Anterior cingulate cortex (tissue), 58 donors: ENCODE measurements around the gene TUBB4B.

ENCODE experiments used
- DNase-seq, 58 donors: peaks; one replicate each; lab custom pipeline; 2025; lab: John Stamatoyannopoulos, UW

TUBB4B gene

DNA sequence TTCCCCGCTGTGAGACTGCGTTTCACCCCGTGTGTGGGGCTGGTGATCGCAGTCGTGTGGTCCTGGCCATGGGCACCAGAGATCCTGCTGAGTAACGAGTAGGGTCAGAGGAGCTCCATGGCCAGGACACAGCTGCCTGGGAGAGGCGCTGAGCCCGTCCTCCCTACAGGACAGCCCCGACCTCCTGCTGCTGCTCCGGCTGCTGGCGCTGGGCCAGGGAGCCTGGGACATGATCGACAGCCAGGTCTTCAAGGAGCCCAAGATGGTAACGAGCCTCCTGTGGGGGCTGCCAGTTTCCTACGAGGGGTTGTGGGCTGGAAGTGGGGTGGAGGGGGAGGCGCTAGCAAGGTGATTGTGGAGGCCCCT lies 25.1 kb downstream of the TUBB4B start:
- no peak for DNase-seq

DNA sequence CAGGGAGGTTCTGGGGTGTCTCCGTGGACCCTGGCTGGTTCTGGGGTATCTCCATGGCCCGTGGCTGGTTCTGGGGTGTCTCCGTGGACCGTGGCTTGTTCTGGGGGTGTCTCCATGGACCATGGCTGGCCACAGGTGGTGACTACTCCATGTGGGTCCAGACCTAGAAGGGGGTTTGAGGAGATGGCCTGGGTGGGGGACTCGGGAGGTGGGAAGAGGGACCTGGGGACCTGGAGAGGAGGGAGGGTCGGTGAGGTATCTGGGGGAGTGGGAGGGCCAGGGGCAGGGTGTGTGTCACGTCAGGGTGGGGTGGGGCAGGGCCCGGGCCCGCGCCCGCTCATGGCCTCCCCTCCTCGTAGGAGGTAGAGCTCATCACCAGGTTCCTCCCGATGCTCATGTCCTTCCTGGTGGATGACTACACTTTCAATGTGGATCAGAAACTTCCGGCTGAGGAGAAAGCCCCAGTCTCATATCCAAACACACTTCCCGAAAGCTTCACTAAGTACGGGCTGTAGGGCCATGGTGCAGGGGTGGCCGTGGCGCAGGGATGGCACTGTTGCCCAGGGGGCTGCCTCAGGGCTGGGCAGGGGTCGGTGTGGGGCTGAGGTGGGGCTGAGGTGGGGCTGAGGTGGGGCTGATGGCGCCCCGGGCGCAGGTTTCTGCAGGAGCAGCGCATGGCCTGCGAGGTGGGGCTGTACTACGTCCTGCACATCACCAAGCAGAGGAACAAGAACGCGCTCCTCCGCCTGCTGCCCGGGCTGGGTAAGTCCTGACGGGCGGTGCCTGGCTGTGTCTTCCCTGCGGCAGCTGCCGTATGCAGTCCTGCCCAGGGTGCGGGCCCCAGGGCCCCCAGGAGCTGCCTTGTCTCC lies 25.7 kb downstream of the TUBB4B start:
- DNase-seq: no peak

DNA sequence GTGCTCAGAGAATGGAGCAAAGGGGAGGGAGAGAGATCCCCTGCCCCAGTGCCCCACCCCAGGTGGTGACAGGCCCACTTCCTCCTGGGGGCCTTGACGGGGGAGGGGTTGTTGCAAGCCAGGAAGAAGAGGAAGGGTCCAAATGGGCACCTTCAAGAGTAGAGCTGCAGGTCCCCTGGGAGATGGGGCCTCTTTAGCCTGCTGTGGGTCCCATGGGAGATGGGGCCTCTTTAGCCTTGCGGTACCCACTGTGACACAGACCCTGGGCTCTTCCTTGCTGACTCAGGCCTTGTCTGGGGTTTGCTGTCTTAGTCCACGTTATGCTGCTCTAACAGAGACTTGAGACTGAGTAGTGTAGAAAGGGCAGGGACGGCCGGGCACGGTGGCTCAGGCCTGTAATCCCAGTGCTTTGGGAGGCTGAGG lies 26.9 kb downstream of the TUBB4B start:
- no peak for DNase-seq

DNA sequence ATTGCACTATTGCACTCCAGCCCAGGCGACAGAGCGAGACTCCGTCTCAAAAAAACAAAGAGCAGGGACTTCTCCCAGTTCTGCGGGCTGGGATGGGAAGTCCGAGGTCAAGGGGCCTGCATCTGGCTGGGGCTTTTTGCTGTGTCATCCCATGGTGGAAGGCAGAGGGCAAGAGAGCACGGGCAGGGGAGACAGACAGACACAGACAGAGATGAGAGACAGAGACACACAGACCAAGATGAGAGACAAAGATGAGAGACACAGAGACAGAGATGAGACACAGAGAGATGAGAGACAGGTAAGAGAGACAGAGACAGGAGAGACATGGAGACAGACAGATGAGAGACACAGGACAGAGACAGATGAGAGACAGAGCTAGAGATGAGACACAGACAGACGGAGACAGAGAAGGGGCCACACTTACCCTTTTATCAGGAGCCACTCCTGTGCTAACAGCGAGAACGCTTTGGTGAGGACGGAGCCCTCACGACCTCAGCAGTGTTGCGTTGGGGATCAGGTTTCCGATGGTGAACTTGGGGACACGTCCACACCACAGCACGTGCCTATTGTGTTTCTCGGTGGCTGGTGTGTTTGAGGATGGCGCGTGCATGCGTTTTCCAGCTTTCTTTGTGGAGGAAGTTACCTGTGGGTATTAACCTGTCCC lies 27.6 kb downstream of the TUBB4B start:
- no peak for DNase-seq

DNA sequence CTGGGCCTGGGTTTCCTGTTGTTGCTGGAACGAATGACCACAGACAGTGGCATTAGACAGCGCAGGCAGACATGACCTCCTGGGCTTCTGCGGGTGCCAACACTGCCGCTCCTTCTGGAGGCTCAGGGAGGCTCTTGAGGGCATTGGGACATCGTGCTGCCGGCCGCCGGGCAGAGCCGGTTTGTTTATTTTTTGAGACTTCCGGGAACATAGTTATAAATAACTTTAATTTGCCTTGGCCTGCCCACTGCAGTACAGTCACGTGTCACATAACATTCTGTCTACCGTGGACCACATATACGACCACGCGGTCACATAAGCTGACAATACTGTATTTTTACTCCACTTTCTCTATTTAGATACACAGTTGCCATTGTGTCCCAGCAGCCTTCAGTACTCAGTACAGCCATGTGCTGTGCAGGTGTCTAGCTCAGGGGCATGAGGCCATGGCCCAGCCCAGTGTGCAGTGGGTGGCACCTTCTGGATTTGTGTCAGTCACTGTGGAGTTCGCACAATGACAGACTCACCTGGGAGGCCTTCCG lies 28.2 kb downstream of the TUBB4B start:
- no peak for DNase-seq

DNA sequence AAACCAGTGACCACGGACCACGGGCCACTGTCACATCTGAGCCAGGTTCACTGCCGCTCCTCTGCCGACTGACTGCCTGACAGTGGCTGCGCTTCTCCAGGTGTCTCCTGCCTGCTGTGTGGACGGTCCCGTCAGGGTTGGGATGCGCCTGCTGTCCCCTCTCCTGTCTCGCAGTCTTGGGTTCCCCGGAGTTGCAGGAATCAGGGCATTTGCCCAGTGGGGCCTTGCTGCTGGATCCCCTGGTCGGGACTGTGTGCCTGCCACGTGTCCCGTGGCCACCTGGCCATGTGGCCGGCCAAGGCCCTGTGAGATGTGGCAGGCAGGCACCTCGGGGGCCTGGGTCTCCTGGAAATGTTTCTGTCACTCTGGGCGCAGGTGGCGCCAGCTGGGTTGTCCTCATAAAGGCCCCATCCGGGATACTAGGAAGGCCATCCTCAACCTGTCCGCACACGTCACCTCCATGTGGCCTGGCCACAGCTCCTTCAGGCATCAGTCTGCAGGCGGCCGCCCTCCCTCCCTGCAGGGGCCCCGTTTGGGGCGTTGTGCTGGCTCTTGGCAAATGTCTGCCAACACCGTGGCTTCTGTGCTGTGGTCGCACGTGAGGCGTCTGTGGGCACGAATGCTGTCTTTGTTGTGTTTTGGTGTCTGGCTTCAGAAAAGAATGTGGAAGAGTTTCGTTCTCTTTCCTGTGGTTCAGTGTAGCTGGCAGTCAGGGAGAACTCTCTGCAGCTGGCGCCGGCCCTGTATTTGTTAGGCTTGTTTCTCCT lies 30.0 kb downstream of the TUBB4B start:
- DNase-seq: no peak

DNA sequence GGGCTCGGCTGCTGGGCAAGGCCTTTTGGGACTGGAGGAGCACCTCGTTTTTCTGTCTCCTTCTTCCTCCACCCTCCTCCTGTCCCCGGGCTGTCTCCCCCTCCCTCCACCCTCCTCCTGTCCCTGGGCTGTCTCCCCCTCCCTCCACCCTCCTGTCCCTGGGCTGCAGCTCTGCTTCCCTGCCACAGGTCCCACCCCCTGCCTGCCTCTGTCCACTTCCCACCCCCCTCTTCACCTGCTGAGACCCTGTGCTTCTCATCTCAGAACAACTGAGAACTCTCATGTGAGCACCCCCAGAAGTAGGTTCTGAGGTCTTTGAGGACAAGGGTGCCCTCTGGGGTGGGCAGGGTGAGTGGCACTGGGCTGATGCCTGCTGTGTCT lies 30.6 kb downstream of the TUBB4B start:
- no peak for DNase-seq

DNA sequence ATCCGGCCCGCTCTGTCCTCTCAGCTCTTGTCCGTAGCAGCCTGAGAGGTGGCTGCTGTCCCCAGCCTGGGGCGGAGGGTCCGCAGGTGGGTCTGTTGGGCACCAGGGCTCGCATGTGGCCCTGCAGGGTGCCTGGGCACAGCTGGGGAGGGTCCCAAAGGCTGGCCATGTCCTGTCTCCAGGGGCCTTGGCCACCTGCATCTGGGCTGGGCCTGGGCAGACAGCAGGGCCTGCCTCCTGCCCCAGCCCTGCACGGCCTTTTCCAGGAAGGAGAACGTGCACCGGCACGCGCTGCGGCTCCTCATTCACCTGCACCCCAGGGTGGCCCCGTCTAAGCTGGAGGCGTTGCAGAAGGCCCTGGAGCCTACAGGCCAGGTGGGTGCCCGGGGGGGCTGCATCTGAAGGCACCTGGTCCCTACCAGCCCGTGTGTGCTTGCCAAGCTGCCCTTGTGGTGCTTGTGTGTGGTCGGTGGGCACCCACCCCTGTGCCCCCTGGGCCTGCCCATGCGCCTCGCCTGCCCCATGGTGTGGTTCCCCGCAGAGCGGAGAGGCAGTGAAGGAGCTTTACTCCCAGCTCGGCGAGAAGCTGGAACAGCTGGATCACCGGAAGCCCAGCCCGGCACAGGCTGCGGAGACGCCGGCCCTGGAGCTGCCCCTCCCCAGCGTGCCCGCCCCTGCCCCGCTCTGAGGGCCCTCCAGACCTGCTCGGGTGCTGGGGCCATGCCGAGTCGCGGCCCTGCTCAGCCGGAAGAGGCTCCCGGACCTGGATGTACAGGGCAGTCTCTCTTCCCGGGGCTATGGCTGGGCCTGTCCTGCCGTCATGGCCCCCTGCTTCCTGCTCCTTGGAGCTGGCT lies 31.4 kb downstream of the TUBB4B start:
- DNase-seq: no peak

DNA sequence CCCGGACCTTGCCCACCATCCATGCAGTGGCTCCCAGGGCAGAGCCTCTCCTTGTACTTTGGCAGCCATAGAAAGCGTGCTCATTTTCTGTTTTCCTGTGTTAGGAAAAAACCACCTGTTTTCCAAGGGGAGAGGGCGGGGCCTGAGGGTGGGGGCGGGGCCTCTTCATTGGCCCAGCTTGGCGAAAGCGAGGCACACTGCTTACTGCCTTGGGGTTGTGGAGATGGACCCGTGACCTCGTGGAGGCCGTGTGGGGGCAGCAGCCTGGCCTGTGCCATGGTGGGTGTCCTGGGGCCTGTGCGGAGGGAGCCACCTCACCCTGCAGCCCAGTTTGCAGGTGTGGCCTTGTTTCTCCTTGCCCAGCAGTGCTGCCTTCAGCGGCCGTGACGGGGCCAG lies 32.0 kb downstream of the TUBB4B start:
- DNase-seq: no peak

DNA sequence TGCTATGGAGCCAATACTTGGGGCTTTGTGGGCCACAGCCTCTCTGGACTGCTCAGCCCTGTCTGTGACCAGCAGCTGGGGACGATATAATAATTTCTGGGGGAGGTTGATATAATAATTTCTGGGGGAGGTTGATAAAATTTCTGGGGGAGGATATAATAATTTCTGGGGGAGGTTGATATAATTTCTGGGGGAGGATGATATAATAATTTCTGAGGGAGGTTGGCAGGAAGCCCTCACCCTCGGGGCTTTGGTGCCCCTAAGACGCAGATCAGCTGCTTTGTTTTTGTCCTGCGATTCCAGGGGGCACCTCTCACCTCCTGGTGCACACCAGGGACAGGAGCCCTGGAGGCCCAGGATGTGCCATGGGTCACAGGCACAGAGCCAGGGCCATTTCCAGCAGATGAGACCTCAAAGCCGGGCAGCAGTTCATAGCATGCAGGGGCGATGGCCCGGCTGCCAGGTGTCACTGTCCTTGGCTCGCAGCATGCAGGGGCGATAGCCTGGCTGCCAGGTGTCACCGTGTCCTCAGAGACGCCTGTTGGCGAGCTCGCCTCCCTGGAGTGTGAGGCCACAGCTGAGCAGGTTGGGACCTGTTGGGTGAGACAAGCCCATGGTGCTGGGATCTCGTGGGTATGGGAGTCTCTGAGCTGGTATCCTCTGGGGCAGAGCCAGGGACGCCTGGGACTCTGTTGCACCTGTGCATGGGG lies 32.7 kb downstream of the TUBB4B start:
- no peak for DNase-seq

DNA sequence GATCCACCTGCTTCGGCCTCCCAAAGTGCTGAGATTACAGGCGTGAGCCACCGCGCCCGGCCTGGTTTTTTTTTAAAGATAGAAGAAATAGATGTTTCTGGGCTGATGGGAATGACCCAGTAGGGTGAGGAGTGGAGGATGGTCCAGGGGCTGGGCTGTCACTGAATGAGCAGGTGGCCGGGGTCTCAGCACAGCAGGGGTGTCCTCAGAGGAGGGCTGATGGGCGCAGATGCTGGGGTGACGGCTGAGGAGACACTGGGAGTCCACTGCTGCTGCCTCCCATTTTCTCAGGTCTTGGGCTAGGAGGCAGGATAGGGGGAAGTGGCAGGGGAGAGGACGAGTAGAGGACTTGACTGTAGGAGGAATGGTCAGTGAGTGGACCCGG lies 34.1 kb downstream of the TUBB4B start:
- no peak for DNase-seq

DNA sequence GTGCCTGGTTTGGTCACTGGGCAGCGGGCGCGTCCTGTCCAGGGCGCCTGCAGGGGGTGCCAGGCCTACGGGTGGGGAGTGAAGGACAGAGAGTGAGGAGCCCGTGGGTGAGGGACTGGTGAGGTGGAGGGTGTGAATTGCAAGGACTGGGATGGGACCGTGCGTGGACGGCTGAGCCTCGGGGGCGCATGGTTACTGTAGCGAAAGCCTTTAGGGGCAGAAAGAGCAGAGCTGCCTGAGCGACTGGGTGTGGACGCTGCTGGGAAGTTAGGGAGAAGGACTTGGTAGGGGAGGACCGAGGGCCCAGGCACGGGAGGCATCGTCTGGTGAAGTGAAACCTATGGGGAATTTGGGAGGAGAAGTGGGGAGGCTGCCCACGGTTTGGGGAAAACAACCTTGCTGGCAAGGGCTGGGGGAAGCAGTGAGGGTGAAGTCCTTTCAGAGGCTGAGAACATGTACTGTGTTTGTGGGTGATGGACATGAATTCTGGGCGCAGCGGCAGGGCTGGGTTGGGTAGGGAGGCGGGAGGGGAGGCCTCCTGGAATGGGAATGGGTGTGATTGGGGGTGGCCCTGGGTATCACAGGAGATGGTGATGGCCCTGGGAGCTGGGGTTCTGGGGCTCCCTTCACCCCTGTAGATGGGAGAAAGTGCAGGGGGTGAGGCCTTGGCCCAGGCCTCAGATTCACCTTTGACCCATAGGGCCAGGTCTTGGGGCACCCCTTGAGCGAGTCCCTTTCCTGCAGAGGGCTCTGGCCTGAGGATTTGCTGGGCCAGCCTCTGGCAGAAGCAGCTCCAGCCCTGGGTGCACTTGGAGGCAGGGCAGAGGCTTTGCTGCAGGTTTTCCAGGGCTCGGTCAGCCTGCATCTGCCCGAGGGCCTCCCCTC lies 34.7 kb downstream of the TUBB4B start:
- no peak for DNase-seq

DNA sequence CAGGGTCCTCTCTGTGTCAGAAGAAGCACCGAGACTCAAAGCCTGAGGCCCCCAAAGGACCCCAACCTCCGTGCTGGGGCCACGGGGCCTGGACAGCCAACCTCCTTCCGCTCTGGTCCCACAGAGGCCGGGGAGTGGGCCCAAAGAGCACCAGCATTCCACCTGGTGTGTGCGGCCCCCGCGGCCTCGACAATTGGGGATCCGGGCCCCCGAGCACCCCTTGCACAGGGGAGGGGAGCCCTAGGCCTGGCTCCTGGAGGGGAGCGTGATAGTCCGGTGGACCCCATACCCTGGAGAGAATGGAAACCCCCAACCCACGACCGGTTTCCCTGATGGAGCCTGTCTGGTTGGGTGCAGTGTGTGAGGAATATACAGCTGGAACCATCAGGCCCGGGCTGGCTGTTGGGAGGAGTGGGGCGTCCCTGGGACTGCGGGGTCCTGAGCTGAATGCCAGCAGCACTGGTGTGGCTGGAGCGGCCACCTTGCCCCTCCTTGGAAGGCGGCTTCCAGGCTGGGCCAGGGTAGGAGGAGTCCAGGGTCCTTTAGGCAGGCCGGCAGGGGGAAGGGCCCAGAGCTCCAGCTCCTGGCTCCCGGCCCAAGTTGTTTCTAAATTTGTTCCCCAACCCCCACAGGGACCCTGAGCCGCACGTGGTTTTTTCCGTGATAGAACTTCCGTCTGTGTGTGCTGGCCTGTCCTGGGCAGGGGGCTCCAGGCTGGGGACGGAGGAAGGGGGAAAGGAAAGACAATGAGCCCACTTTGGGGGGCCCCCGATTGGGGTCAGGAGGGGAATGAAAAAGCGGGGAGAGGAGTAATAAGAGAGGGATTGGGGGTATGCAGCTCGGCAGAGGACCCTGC lies 35.6 kb downstream of the TUBB4B start:
- DNase-seq: peak in 1 of 58 donors; percentile 23

DNA sequence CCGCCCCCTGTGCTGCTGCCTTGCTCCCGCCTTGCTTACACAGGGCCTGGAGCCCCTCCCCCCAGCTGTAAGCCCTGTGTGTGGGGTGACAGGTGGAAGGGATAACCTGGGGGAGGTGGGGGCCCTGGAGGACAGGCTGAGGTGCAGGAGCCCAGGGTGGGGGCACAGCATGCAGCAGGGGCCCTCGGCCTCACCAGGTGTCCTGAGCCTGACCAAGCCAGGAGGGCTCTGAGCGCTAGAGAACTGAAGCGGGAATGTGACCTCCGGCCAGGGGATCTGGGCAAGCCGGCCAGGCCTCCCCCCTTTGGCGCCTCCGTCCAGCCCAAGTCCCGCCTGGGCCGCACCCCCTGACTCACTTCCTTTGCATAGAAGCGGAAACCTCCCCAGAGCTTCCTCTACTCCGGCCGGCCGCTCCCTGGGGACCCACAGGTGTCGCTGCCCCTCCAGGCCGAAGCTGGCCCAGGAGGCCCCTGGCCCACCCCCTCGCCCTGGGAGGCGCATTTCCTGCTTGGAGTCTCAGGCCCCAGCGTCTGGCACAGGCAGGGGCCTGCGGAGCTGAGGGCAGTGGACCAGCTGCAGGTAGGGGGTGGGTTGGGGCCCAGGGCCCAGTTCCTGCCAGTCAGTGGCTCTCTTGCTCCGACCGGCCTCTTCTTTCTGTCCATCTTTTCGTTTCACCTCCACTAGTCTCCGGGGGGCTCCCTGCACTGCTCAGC lies 36.4 kb downstream of the TUBB4B start, which contains the start of gene TOR4A:
Gene TOR4A, plus strand, starts transcription at position 398 of the 713 bp plus-strand sequence. CDS start 964 bp downstream, outside the sequence.
- peak in 11 of 58 donors; percentile 12 to 39 (median 22) for DNase-seq

DNA sequence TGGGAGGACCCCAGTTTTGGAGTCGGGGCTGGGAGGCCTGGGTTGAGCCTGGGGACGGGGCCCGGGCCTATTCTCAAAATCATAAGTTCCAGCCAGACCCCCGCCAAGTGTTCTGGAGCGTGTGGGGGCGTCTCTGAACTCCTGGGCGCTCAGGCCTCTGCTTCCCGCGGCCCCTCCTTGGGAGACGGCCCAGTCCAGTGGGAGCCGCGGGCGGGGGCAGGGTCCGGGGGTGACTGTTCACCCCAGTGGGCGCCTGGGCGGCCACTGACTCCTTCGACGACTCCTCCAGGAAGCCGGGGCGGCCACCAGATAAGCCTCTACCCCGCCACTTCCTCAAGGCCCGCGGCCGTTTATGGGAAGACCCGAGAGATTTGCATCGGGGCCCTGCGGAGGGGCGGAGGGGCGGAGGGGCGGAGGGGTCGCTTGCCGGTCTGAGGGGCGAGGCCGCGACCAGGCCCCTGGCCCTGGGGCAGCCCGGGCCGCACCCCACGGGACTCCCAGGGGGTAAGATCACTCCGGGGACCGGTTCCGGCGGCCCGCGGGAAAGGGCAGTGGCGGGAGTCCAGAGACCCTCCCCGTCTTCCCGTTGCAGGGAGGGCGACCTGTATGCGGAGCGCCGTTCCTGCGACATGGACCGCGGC lies 37.1 kb downstream of the TUBB4B start:
- no peak for DNase-seq
